ENCODE data around the gene NKD1.

NKD1 gene

GRCh38 chr16:50542703-50543102, 5.5 kb upstream of the NKD1 start:
- TF ChIP-seq TAF1 (IDR thresholded peaks at IDR 0.05; ENCODE audit: borderline replicate concordance, insufficient read depth, low read length) (no peak), REST (IDR thresholded peaks at IDR 0.05; ENCODE audit: insufficient read depth in 1 of 2, low read depth in 2 of 2, low read length in 2 of 2) (no peak), SIN3A (IDR thresholded peaks at IDR 0.05; ENCODE audit: borderline replicate concordance, insufficient read depth, low read length) (no peak), FOXP2 (optimal IDR thresholded peaks at IDR 0.05; ENCODE audit: borderline replicate concordance, extremely low read depth, extremely low read length, insufficient read depth) (no peak), POLR2AphosphoS5 (IDR thresholded peaks at IDR 0.05; ENCODE audit: low read depth, low read length) (no peak)

GRCh38 chr16:50546125-50546524, 2.1 kb upstream of the NKD1 start:
- no peak for TF ChIP-seq FOXP2 (optimal IDR thresholded peaks at IDR 0.05; ENCODE audit: borderline replicate concordance, extremely low read depth, extremely low read length, insufficient read depth)
- TF ChIP-seq POLR2AphosphoS5 (IDR thresholded peaks at IDR 0.05; ENCODE audit: low read depth, low read length) = no peak
- no peak for TF ChIP-seq TAF1 (IDR thresholded peaks at IDR 0.05; ENCODE audit: borderline replicate concordance, insufficient read depth, low read length)
- no peak for TF ChIP-seq SIN3A (IDR thresholded peaks at IDR 0.05; ENCODE audit: borderline replicate concordance, insufficient read depth, low read length)
- no peak for TF ChIP-seq REST (IDR thresholded peaks at IDR 0.05; ENCODE audit: insufficient read depth in 1 of 2, low read depth in 2 of 2, low read length in 2 of 2)

- TF ChIP-seq TAF1 (IDR thresholded peaks at IDR 0.05; ENCODE audit: borderline replicate concordance, insufficient read depth, low read length) = no peak
- TF ChIP-seq REST (IDR thresholded peaks at IDR 0.05; ENCODE audit: insufficient read depth in 1 of 2, low read depth in 2 of 2, low read length in 2 of 2) = no peak
- TF ChIP-seq FOXP2 (optimal IDR thresholded peaks at IDR 0.05; ENCODE audit: borderline replicate concordance, extremely low read depth, extremely low read length, insufficient read depth) = no peak
- no peak for TF ChIP-seq POLR2AphosphoS5 (IDR thresholded peaks at IDR 0.05; ENCODE audit: low read depth, low read length)
- TF ChIP-seq SIN3A (IDR thresholded peaks at IDR 0.05; ENCODE audit: borderline replicate concordance, insufficient read depth, low read length) = no peak
Observed at GRCh38 chr16:50547340-50548124, 664 bp upstream of the NKD1 start.

GRCh38 chr16:50548909-50549560, 839 bp downstream of the NKD1 start:
- no peak for TF ChIP-seq TAF1 (IDR thresholded peaks at IDR 0.05; ENCODE audit: borderline replicate concordance, insufficient read depth, low read length)

- TF ChIP-seq REST (IDR thresholded peaks at IDR 0.05; ENCODE audit: insufficient read depth in 1 of 2, low read depth in 2 of 2, low read length in 2 of 2) (no peak), FOXP2 (optimal IDR thresholded peaks at IDR 0.05; ENCODE audit: borderline replicate concordance, extremely low read depth, extremely low read length, insufficient read depth) (no peak), SIN3A (IDR thresholded peaks at IDR 0.05; ENCODE audit: borderline replicate concordance, insufficient read depth, low read length) (no peak), TAF1 (IDR thresholded peaks at IDR 0.05; ENCODE audit: borderline replicate concordance, insufficient read depth, low read length) (no peak), POLR2AphosphoS5 (IDR thresholded peaks at IDR 0.05; ENCODE audit: low read depth, low read length) (no peak)
Observed at GRCh38 chr16:50549561-50549915, 1.3 kb downstream of the NKD1 start.
